ENCODE measurements around the gene GTPBP10. TPM values are rescaled to one million over a fixed set of nuclear protein-coding genes. Genes with fewer than 3 reads are reported as not detected.
A peak's percentile ranks its signal among the peaks of the same experiment; 100 is the strongest.
"Not testable (repeated sequence)": the region's sequence is repeated elsewhere in the genome, so short reads cannot be mapped to it uniquely, and the experiment has no call there.

GTPBP10 gene
- total RNA-seq, 1 donor from 2014 or later, result 21.6 TPM

GRCh38 chr7:90345595-90346335 is 751 bp upstream of the GTPBP10 start:
- no peak for DNase-seq (ENCODE audit: low read depth, low spot score)
- H3K4me3 Mint-ChIP-seq, result peak overlapping the region; percentile 100
- H3K4me1 Mint-ChIP-seq, result peaks cover 35% of the 10 kb centered on the region
- TF ChIP-seq, protein P1, sequence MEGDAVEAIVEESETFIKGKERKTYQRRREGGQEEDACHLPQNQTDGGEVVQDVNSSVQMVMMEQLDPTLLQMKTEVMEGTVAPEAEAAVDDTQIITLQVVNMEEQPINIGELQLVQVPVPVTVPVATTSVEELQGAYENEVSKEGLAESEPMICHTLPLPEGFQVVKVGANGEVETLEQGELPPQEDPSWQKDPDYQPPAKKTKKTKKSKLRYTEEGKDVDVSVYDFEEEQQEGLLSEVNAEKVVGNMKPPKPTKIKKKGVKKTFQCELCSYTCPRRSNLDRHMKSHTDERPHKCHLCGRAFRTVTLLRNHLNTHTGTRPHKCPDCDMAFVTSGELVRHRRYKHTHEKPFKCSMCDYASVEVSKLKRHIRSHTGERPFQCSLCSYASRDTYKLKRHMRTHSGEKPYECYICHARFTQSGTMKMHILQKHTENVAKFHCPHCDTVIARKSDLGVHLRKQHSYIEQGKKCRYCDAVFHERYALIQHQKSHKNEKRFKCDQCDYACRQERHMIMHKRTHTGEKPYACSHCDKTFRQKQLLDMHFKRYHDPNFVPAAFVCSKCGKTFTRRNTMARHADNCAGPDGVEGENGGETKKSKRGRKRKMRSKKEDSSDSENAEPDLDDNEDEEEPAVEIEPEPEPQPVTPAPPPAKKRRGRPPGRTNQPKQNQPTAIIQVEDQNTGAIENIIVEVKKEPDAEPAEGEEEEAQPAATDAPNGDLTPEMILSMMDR (conservative IDR thresholded peaks at IDR 0.05), result no peak
- no peaks in the 10 kb centered on the region for H3K9me3 Mint-ChIP-seq
- H3K27ac Mint-ChIP-seq (ENCODE audit: unreplicated experiment), result peak overlapping the region; percentile 98
- no peaks in the 10 kb centered on the region for H3K27me3 Mint-ChIP-seq (ENCODE audit: low read depth)
- no peaks in the 10 kb centered on the region for H3K36me3 Mint-ChIP-seq (ENCODE audit: low read depth)

DNA sequence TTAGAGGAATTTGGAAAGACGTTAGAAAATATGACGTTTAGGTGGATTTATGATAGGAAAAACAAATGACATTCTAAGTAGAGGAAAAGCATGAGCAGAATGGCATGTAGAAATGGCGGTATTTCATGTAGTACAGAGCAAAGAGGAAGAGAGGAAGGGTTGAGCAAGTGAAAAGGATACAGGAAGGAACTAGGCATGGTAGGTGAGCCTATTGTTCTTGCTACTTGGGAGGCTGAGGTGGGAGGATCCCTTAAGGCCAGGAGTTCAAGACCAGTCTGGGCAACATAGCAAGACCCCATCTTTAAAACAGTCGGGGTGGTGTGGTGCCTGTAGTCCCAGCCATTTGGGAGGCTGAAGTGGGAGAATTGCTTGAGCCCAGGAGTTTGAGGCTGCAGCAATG is 1.2 kb downstream of the GTPBP10 start:
- TF ChIP-seq, protein P1 (conservative IDR thresholded peaks at IDR 0.05), result no peak
- Mint-ChIP-seq H3K4me3 (peak overlapping the region; percentile 100), H3K4me1 (peaks cover 35% of the 10 kb centered on the region), H3K27ac (ENCODE audit: unreplicated experiment) (no peak overlapping the region), H3K36me3 (ENCODE audit: low read depth) (no peaks in the 10 kb centered on the region), H3K9me3 (no peaks in the 10 kb centered on the region), H3K27me3 (ENCODE audit: low read depth) (no peaks in the 10 kb centered on the region)
- no peak for DNase-seq (ENCODE audit: low read depth, low spot score)

DNA sequence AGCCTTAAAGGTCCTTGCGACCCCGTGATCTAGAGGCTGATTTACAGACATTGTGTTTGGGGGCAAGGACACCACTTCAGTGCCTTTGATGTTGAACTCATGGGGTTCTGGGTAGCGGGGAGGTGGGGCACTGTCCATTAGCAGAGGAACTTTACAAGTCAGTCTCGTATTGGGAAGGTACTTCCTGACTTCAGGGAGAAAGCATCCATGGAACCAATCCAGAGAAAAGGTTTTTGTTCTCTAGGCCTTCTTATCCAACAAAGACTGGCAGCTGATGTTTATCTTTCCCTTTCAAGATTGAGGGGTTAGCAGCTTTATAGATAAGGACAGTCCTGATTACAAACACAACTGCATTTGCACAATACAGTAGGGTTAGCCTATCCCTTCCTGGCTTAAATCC is 2.8 kb downstream of the GTPBP10 start:
- peaks cover 35% of the 10 kb centered on the region for H3K4me1 Mint-ChIP-seq
- H3K4me3 Mint-ChIP-seq, result peak overlapping the region; percentile 54
- DNase-seq (ENCODE audit: low read depth, low spot score), result no peak
- no peaks in the 10 kb centered on the region for H3K27me3 Mint-ChIP-seq (ENCODE audit: low read depth)
- TF ChIP-seq, protein P1 (conservative IDR thresholded peaks at IDR 0.05), result no peak
- no peak overlapping the region for H3K27ac Mint-ChIP-seq (ENCODE audit: unreplicated experiment)
- no peaks in the 10 kb centered on the region for H3K9me3 Mint-ChIP-seq
- peaks cover 2% of the 10 kb centered on the region for H3K36me3 Mint-ChIP-seq (ENCODE audit: low read depth)

DNA sequence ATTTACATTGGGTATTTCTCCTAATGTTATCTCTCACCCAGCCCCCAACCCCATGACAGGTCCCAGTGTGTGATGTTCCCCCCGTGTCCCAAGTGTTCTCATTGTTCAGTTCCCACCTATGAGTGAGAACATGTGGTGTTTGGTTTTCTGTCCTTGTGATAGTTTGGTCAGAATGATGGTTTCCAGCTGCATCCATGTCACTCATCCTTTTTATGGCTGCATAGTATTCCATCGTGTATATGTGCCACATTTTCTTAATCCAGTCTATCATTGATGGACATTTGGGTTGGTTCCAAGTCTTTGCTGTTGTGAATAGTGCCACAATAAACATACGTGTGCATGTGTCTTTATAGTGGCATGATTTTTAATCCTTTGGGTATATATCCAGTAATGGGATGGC is 3.5 kb downstream of the GTPBP10 start:
- not testable (repeated sequence) for H3K27ac Mint-ChIP-seq (ENCODE audit: unreplicated experiment); H3K9me3 Mint-ChIP-seq; DNase-seq (ENCODE audit: low read depth, low spot score); H3K27me3 Mint-ChIP-seq (ENCODE audit: low read depth); H3K36me3 Mint-ChIP-seq (ENCODE audit: low read depth)
- Mint-ChIP-seq H3K4me3 (peak overlapping the region; percentile 42), H3K4me1 (peaks cover 34% of the 10 kb centered on the region)

DNA sequence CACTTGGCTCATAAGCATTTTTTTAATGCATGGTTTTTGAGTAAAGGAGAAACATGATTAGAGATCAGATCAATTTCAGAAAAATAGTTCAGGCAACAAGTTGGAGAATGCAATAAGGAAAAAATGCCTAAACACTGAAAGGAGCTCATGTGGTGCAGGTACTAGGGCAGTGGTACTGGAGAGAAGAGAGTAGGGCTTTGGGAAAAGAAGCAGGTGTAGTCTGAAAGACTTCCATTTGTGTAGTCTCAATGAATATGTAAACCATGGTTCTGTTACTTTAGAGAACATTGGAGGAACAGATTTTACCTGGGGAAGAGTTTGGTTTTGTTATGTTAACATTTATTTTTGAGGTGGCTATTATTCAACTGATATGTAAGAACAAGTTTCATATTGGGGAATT is 5.5 kb downstream of the GTPBP10 start:
- no peaks in the 10 kb centered on the region for H3K9me3 Mint-ChIP-seq
- peaks cover 12% of the 10 kb centered on the region for H3K36me3 Mint-ChIP-seq (ENCODE audit: low read depth)
- TF ChIP-seq, protein P1 (conservative IDR thresholded peaks at IDR 0.05), result no peak
- no peak for DNase-seq (ENCODE audit: low read depth, low spot score)
- no peak overlapping the region for H3K27ac Mint-ChIP-seq (ENCODE audit: unreplicated experiment)
- peaks cover 15% of the 10 kb centered on the region for H3K4me1 Mint-ChIP-seq
- H3K4me3 Mint-ChIP-seq, result no peak overlapping the region
- H3K27me3 Mint-ChIP-seq (ENCODE audit: low read depth), result no peaks in the 10 kb centered on the region

DNA sequence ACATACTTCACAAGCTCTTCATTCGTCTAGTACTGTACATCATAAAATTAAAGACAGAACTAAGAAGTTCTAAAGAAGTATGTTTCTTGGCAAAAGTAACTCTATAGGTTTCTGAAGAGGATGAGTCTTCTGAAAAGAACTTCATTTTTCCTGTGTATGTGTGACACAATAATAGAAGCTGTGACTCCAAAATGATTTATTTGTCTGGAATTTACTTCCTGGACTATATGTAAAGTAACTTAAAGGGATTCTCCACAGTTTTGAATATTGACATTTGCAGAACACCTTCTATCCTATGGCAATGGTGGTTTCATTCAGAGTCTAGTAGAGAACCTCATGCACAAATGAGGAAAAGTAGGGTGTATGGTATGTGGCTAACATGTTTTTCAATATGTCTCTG is 36.9 kb downstream of the GTPBP10 start:
- H3K27me3 Mint-ChIP-seq (ENCODE audit: low read depth), result no peaks in the 10 kb centered on the region
- H3K4me1 Mint-ChIP-seq, result no peaks in the 10 kb centered on the region
- H3K36me3 Mint-ChIP-seq (ENCODE audit: low read depth), result peaks cover 29% of the 10 kb centered on the region
- H3K27ac Mint-ChIP-seq (ENCODE audit: unreplicated experiment), result no peak overlapping the region
- DNase-seq (ENCODE audit: low read depth, low spot score), result no peak
- H3K9me3 Mint-ChIP-seq, result peaks cover 4% of the 10 kb centered on the region
- H3K4me3 Mint-ChIP-seq, result no peak overlapping the region
- TF ChIP-seq, protein P1 (conservative IDR thresholded peaks at IDR 0.05), result no peak
